GM12878 (cell line): Measurements from ENCODE around the gene RIN1. TPM values are rescaled to one million over a fixed set of nuclear protein-coding genes. Genes with fewer than 3 reads are reported as not detected.

ENCODE experiments used
- ATAC-seq: fragments of 200-7000 bp; cut with Tn5 transposase; 3 replicates; pipeline ENCODE4 v1.9.1; 2020; ENCODE audit warnings: mild to moderate bottlenecking, moderate library complexity
- BruUV-seq: library from RNA; stranded (reverse); fragments of 400-500 nt; replicated peaks from 2 replicates; lab custom pipeline; 2021; lab: Mats Ljungman, UMichigan
- CTCF ChIA-PET: fragments of 300-600 bp; sonication (Branson Sonifier 250); formaldehyde crosslinking; extraction: SDS; loops from one replicate; lab custom pipeline; 2021; ENCODE audit warnings: inconsistent platforms; lab: Yijun Ruan, JAX
- POLR2A ChIA-PET: fragments of 350-600 bp; formaldehyde crosslinking; extraction: SDS; loops from one replicate; lab custom pipeline; 2021; ENCODE audit warnings: inconsistent platforms; lab: Charles Lee
- RAD21 ChIA-PET: fragments of 300-600 bp; sonication (Branson Sonifier 250); formaldehyde crosslinking; loops from one replicate; lab custom pipeline; 2023; ENCODE audit warnings: antibody characterized with exemption; ENCODE audit not compliant: unreplicated experiment; lab: Charles Lee
- SMC1A ChIA-PET: fragments of 300-600 bp; sonication (Branson Sonifier 250); formaldehyde crosslinking; loops from one replicate; lab custom pipeline; 2023; ENCODE audit not compliant: unreplicated experiment, uncharacterized antibody; lab: Charles Lee
- DNase-seq: peaks from one replicate; pipeline ENCODE4 v3.0.0-alpha.2; 2011; ENCODE audit warnings: low read depth, low spot score
- FAIRE-seq: peaks from 3 replicates; lab custom pipeline; 2011; peaks lifted over from hg19 to GRCh38; lab: Jason Lieb, UNC
- H2AFZ ChIP-seq: 2 replicates; pipeline ENCODE4 v1.6.0; 2011; ENCODE audit warnings: low read depth, low read length, control low read depth; ENCODE audit not compliant: control insufficient read depth
- H3K27ac ChIP-seq: 2 replicates; pipeline ENCODE4 v1.5.1; 2011; ENCODE audit warnings: control low read depth; ENCODE audit not compliant: control insufficient read depth, insufficient read depth
- H3K27me3 ChIP-seq, 2 experiments: replicated peaks in 1 of 2; 2 replicates each; pipeline versions ENCODE4 v1.6.0 to v1.6.1; 2011; ENCODE audit warnings: low read length in 1 of 2; ENCODE audit not compliant: control insufficient read depth in 2 of 2, insufficient read depth in 2 of 2
- H3K36me3 ChIP-seq, 2 experiments: 2 replicates each; pipeline ENCODE4 v1.5.1; 2011; ENCODE audit warnings: low read length in 1 of 2; ENCODE audit not compliant: control insufficient read depth in 2 of 2, insufficient read depth in 2 of 2
- H3K4me1 ChIP-seq: 2 replicates; pipeline ENCODE4 v1.6.1; 2011; ENCODE audit warnings: mild to moderate bottlenecking, low read length, moderate library complexity, mixed read lengths; ENCODE audit not compliant: control insufficient read depth, insufficient read depth
- H3K4me2 ChIP-seq: 2 replicates; pipeline ENCODE4 v1.6.0; 2011; ENCODE audit warnings: control low read depth; ENCODE audit not compliant: control insufficient read depth, insufficient read depth
- H3K4me3 ChIP-seq: fragments of 200-600 bp; sonication (generic); 2 replicates; pipeline ENCODE4 v1.5.1; 2016
- H3K79me2 ChIP-seq: 2 replicates; pipeline ENCODE4 v1.6.0; 2011; ENCODE audit warnings: low read length; ENCODE audit not compliant: control insufficient read depth, insufficient read depth
- H3K9ac ChIP-seq: 2 replicates; pipeline ENCODE4 v1.8.0; 2011; ENCODE audit warnings: low read length, control low read depth, mixed read lengths; ENCODE audit not compliant: control insufficient read depth, insufficient read depth
- H3K9me3 ChIP-seq: replicated peaks from 3 replicates; pipeline ENCODE4 v1.5.1; 2011; ENCODE audit warnings: mild to moderate bottlenecking, low read length; ENCODE audit not compliant: control insufficient read depth, insufficient read depth
- H4K20me1 ChIP-seq: 2 replicates; pipeline ENCODE4 v1.6.0; 2011; ENCODE audit not compliant: control insufficient read depth, insufficient read depth
- CBX3 ChIP-seq: fragments of 200-600 bp; sonication (generic); IDR thresholded peaks from 2 replicates; pipeline ENCODE4 v1.6.1; 2016; ENCODE audit warnings: low read depth, borderline replicate concordance
- JUND ChIP-seq: IDR thresholded peaks from 2 replicates; pipeline ENCODE4 v1.6.1; 2012; ENCODE audit warnings: low read depth, mild to moderate bottlenecking, low read length, improper control_type of control experiment, moderate library complexity
- MEF2B ChIP-seq: fragments of 450-650 bp; IDR thresholded peaks from 2 replicates; pipeline ENCODE4 v1.6.1; 2018; ENCODE audit warnings: mild to moderate bottlenecking, moderate library complexity; ENCODE audit not compliant: partially characterized antibody, poor library complexity, severe bottlenecking
- WGBS: methylation state at CpG from one replicate; pipeline ENCODE4 v1.1.6; 2016; ENCODE audit warnings: low lambda C conversion rate; ENCODE audit not compliant: insufficient replicate concordance, insufficient coverage; ENCODE audit errors: missing lambda C conversion rate; 5-methylcytosine and 5-hydroxymethylcytosine counted together
- in situ Hi-C: fragments of 300-500 bp; cut with MboI; formaldehyde crosslinking; loops from 9 replicates; pipeline ENCODE4 v1.14.3; 2018; ENCODE audit warnings: mixed read lengths
- intact Hi-C: fragments of 100-400 bp; cut with micrococcal nuclease; formaldehyde crosslinking; loops from one replicate; pipeline ENCODE4 v1.14.2; 2022; ENCODE audit not compliant: unreplicated experiment
- polyA plus RNA-seq, 11 experiments: library from polyadenylated mRNA; depleted of rRNA in 4 of 11; unstranded in 6 of 11; stranded (reverse) in 5 of 11; fragments of >200 nt; fragmentation: Nextera tagmentation in 4 of 11; fragmentation: Illumina TruSeq in 1 of 11; extraction: Ambion mirVana in 4 of 11; extraction: Trizol in 1 of 11; gene quantifications; 1 replicate in 1 of 11; 2 replicates in 10 of 11; pipeline versions ENCODE4 v1.2.1 to v1.2.3, GENCODE V29; 2011 to 2016; ENCODE audit warnings: inconsistent platforms in 2 of 11, missing spikeins in 2 of 11, low read depth in 1 of 11
- total RNA-seq, 4 experiments: library from RNA; depleted of rRNA in 3 of 4; stranded (reverse); fragments of >200 nt in 3 of 4; fragmentation: Illumina TruSeq in 1 of 4; extraction: Trizol in 1 of 4; gene quantifications; 2 replicates each; pipeline versions ENCODE4 v1.2.1 to v1.2.3, GENCODE V29; 2013 to 2021
- TF ChIP-seq, protein P1 (sequence below): fragments of 450-650 bp; IDR thresholded peaks from 2 replicates; pipeline ENCODE4 v1.6.1; 2017; ENCODE audit warnings: mild to moderate bottlenecking, low read depth, inconsistent platforms; ENCODE audit not compliant: poor library complexity, severe bottlenecking
- TF ChIP-seq, protein P2 (sequence below), 3 experiments: IDR thresholded peaks in 2 of 3; conservative IDR thresholded peaks in 1 of 3; 2 replicates each; pipeline ENCODE4 v1.5.1; 2011; ENCODE audit warnings: low read depth in 3 of 3, low read length in 3 of 3, mild to moderate bottlenecking in 3 of 3, control low read depth in 2 of 3, moderate library complexity in 2 of 3, inconsistent platforms in 1 of 3, mixed read lengths in 1 of 3; ENCODE audit not compliant: control insufficient read depth in 2 of 3, insufficient read depth in 1 of 3; ENCODE audit errors: extremely low read depth in 1 of 3

Gene RIN1
- total and polyA plus RNA-seq, 10 of the 15 experiments (the other 5 are each of a cell fraction or from before 2014, with no cell fraction given), result 0.04 to 0.69 (median 0.22) TPM; not detected in 1

DNA sequence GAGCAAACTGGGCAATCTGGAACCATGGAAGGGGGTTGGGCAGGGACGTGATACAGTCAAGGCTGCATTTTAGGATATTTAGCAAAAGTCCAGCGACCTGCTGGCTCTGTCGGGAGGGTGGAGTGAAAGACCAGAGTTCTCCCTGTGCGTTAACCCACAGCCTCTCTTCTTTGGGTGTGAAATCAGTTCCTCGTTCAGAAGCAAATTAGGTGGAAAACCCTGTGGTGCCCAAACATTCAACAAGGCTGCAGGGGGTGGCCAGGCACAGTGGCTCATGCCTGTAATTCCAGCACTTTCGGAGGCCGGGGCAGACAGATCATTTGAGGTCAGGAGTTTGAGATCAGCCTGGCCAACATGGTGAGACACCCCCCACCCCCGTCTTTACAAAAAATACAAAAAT is 38.6 kb downstream of the RIN1 start:
- no peaks in the 10 kb centered on the region for H4K20me1 ChIP-seq
- POLR2A ChIA-PET, result interaction anchor here (0.8 to 1.0 kb wide), 2 partner anchors 8 to 34 kb away, joined by 3 read pairs; partner anchors contain the start of gene YIF1A

More for the DNA sequence above, 38.6 kb downstream of the RIN1 start:
- ChIA-PET RAD21 (interaction anchor here (1.2 kb wide), 1 partner anchor 14 kb away, joined by 3 read pairs; no protein-coding TSS in a partner anchor), SMC1A (interaction anchor here (1.1 kb wide), 1 partner anchor 14 kb away, joined by 8 read pairs; no protein-coding TSS in a partner anchor), CTCF (interaction anchor here (1.6 to 4.2 kb wide), 3 partner anchors 14 to 91 kb away, joined by 4 to 25 read pairs (median 7); no protein-coding TSS in a partner anchor)
- H3K36me3 ChIP-seq, result no peaks in the 10 kb centered on the region
- in situ Hi-C loops, result no loop called here
- intact Hi-C loops, result no loop called here
- no peak overlapping the region for H2AFZ ChIP-seq
- peaks cover 2 to 4% of the 10 kb centered on the region in 2 experiments; a peak in 2 of 4 replicates for H3K27me3 ChIP-seq
- no peaks in the 10 kb centered on the region for H3K79me2 ChIP-seq
- H3K27ac ChIP-seq, result no peak overlapping the region
- H3K4me1 ChIP-seq, result no peaks in the 10 kb centered on the region
- DNase-seq, result no peak
- no TSS peak for BruUV-seq
- no peak overlapping the region for H3K9ac ChIP-seq
- H3K9me3 ChIP-seq, result no peaks in the 10 kb centered on the region
- no peak overlapping the region for H3K4me3 ChIP-seq
- WGBS, result 14% methylated on average over 8 of the region's 8 CpGs
- no peak for ATAC-seq
- no peak overlapping the region for H3K4me2 ChIP-seq
- TF ChIP-seq JUND (no peak), CBX3 (no peak), MEF2B (no peak)
- TF ChIP-seq, protein P1, sequence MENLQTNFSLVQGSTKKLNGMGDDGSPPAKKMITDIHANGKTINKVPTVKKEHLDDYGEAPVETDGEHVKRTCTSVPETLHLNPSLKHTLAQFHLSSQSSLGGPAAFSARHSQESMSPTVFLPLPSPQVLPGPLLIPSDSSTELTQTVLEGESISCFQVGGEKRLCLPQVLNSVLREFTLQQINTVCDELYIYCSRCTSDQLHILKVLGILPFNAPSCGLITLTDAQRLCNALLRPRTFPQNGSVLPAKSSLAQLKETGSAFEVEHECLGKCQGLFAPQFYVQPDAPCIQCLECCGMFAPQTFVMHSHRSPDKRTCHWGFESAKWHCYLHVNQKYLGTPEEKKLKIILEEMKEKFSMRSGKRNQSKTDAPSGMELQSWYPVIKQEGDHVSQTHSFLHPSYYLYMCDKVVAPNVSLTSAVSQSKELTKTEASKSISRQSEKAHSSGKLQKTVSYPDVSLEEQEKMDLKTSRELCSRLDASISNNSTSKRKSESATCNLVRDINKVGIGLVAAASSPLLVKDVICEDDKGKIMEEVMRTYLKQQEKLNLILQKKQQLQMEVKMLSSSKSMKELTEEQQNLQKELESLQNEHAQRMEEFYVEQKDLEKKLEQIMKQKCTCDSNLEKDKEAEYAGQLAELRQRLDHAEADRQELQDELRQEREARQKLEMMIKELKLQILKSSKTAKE, result no peak
- TF ChIP-seq, protein P2, sequence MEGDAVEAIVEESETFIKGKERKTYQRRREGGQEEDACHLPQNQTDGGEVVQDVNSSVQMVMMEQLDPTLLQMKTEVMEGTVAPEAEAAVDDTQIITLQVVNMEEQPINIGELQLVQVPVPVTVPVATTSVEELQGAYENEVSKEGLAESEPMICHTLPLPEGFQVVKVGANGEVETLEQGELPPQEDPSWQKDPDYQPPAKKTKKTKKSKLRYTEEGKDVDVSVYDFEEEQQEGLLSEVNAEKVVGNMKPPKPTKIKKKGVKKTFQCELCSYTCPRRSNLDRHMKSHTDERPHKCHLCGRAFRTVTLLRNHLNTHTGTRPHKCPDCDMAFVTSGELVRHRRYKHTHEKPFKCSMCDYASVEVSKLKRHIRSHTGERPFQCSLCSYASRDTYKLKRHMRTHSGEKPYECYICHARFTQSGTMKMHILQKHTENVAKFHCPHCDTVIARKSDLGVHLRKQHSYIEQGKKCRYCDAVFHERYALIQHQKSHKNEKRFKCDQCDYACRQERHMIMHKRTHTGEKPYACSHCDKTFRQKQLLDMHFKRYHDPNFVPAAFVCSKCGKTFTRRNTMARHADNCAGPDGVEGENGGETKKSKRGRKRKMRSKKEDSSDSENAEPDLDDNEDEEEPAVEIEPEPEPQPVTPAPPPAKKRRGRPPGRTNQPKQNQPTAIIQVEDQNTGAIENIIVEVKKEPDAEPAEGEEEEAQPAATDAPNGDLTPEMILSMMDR (IDR thresholded peaks at IDR 0.05 in 2 of 3, conservative IDR thresholded peaks at IDR 0.05 in 1 of 3; ENCODE audit: control insufficient read depth in 2 of 3, extremely low read depth in 1 of 3, insufficient read depth in 1 of 3, low read depth in 3 of 3, low read length in 3 of 3), result no peak
- FAIRE-seq, result no peak
